ENCODE data around the gene AIF1L. TPM values are rescaled to one million over a fixed set of nuclear protein-coding genes. Genes with fewer than 3 reads are reported as not detected.

AIF1L gene
- polyA plus RNA-seq, 4 donors, result 0.45 to 9.3 (median 4.4) TPM

DNA sequence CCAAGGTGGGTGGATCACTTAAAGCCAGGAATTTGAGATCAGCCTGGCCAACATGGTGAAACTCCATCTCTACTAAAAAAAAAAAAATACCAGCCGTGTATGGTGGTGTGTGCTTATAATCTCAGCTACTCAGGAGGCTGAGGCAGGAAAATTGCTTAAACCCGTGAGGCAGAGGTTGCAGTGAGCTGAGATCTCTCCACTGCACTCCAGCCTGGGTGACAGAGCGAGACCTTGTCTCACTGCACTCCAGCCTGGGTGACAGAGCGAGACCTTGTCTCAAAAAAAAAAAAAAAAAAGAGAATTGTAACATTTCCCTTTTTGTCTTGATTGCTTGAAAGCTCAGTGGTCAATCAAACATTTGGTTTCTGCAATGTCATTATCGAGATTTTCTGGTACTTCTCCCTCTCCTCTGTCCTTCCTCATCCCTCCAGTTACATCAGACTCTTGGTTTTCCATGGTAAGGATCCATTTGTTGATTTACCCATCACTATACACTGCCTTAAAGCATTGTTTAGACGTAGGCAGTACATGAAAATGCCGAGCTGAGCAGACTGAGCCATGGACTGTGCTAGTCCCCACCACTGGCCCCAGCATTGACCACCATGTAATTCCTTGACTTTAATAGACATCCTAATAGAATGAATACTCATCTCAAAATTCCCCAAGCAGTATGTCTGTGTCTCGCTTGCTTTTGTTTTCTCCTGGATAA lies 11.5 kb upstream of the AIF1L start:
- Histone ChIP-seq H3K27me3 (ENCODE audit: control insufficient read depth in 3 of 3, insufficient read depth in 3 of 3, low read length in 3 of 3) (peaks cover 0 to 3% (median 0%) of the 10 kb centered on the region in 3 donors), H3K27ac (ENCODE audit: low read depth in 1 of 3, low read length in 2 of 3) (no peak overlapping the region), H3K4me3 (ENCODE audit: low read depth in 1 of 3, low read length in 3 of 3) (no peak overlapping the region), H3K4me1 (ENCODE audit: control insufficient read depth in 3 of 3, insufficient read depth in 2 of 3, low read depth in 1 of 3, low read length in 2 of 3) (no peaks in the 10 kb centered on the region), H3K9me3 (ENCODE audit: control insufficient read depth in 2 of 2, insufficient read depth in 1 of 2, low read depth in 1 of 2, low read length in 1 of 2) (no peaks in the 10 kb centered on the region), H3K36me3 (ENCODE audit: control insufficient read depth in 3 of 3, insufficient read depth in 2 of 3, low read depth in 1 of 3, low read length in 3 of 3) (no peaks in the 10 kb centered on the region)
- FAIRE-seq (no peak), DNase-seq (no peak)
- 67 to 76% (median 70%) methylated on average over 8 of the region's 8 CpGs for WGBS, 3 donors

DNA sequence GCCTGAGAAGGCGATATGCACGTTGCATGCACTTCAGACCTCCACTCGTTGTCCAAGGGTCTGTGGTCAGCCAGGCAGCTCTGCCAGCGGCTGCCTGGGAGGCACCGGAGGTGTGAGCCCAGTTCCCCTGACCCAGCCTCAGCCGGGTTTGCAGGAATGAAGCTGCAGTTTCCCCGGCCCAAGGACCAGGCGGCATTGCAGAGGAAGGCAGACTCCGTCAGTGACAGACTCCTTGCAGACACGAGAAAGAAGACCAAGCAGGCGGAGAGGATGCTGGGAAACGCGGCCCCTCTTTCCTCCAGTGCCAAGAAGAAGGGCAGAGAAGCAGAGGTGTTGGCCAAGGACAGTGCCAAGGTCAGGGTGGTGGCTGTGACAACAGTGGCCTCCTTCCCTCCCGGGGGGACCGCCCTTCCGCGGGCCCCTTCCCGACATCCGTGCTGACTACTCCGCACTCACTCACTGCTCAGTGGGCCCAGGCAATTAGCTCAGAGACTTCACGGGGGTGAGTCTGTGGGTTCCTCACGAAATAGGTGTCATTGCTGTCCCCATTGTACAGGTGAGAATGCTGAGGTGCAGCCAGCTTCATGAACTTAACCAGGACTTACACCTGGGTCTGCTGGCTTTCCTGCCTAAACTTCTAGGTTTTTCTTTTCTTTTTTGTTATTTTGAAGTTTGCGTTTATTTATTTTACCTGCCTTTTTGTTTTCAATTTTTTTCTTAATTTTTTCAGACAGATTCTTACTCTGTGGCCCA lies 10.8 kb upstream of the AIF1L start:
- Histone ChIP-seq H3K9me3 (ENCODE audit: control insufficient read depth in 2 of 2, insufficient read depth in 1 of 2, low read depth in 1 of 2, low read length in 1 of 2) (no peaks in the 10 kb centered on the region), H3K27me3 (ENCODE audit: control insufficient read depth in 3 of 3, insufficient read depth in 3 of 3, low read length in 3 of 3) (peaks cover 0 to 3% (median 0%) of the 10 kb centered on the region in 3 donors), H3K4me3 (ENCODE audit: low read depth in 1 of 3, low read length in 3 of 3) (no peak overlapping the region), H3K4me1 (ENCODE audit: control insufficient read depth in 3 of 3, insufficient read depth in 2 of 3, low read depth in 1 of 3, low read length in 2 of 3) (no peaks in the 10 kb centered on the region), H3K36me3 (ENCODE audit: control insufficient read depth in 3 of 3, insufficient read depth in 2 of 3, low read depth in 1 of 3, low read length in 3 of 3) (no peaks in the 10 kb centered on the region), H3K27ac (ENCODE audit: low read depth in 1 of 3, low read length in 2 of 3) (no peak overlapping the region)
- FAIRE-seq, result no peak
- 75 to 80% (median 79%) methylated on average over 23 of the region's 23 CpGs for WGBS, 3 donors
- no peak for DNase-seq

DNA sequence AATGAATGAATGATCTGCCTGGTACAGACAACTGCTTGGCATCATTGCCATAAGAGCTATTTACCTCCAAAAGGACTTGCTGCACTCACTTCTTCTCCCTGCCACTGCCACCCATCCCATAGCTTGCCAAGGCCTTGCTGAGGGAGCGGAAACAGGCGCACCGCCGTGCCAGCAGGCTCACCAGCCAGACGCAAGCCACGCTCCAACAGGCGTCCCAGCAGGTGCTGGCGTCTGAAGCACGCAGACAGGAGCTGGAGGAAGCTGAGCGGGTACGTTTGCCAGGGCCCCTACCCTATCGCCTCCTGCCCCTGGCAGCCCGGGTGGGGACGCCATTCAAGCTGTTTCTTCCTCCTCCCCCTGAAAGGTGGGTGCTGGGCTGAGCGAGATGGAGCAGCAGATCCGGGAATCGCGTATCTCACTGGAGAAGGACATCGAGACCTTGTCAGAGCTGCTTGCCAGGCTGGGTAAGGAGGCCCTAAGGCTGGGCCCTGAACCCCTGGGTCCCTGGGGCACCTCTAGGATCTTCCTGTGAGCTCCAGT lies 8.9 kb upstream of the AIF1L start:
- Histone ChIP-seq H3K27ac (ENCODE audit: low read depth in 1 of 3, low read length in 2 of 3) (no peak overlapping the region), H3K27me3 (ENCODE audit: control insufficient read depth in 3 of 3, insufficient read depth in 3 of 3, low read length in 3 of 3) (peaks cover 0 to 3% (median 0%) of the 10 kb centered on the region in 3 donors), H3K9me3 (ENCODE audit: control insufficient read depth in 2 of 2, insufficient read depth in 1 of 2, low read depth in 1 of 2, low read length in 1 of 2) (no peaks in the 10 kb centered on the region), H3K4me1 (ENCODE audit: control insufficient read depth in 3 of 3, insufficient read depth in 2 of 3, low read depth in 1 of 3, low read length in 2 of 3) (no peaks in the 10 kb centered on the region), H3K4me3 (ENCODE audit: low read depth in 1 of 3, low read length in 3 of 3) (no peak overlapping the region), H3K36me3 (ENCODE audit: control insufficient read depth in 3 of 3, insufficient read depth in 2 of 3, low read depth in 1 of 3, low read length in 3 of 3) (no peaks in the 10 kb centered on the region)
- DNase-seq (no peak), FAIRE-seq (no peak)
- 86 to 87% (median 87%) methylated on average over 14 to 19 of the region's 19 CpGs for WGBS, 3 donors

DNA sequence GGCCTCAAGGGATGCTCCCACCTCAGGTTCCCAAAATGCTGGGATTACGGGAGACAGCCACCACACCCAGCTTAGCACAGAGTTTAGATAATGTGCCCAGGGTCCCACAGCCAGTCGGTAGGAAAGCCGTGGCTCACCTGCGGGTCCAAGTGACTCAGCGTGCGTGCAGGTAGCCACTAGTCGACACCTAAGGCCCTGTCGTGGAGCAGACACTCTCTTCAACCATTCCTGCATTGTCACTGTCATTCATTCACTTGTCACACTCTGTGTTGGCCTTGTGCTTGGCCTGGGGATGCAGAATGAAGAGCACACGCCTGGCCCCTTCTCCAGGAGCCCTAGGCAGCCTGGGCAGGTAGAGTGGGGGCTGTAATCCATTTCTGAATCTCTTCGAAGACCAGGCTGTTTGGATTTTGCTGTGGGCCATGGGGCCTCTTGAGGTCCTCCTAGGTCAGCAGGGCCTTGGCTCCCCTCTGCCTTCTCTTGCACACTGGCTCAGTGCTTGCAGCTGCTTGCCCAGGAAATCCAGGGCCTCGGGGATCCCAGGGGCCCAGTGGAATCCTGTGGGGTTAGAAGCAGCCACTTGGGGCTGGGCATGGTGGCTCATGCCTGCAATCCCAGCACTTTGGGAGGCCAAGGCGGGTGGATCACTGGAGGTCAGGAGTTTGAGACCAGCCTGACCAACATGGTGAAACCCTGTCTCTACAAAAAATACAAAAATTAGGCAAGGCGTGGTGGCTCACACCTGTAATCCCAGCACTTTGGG lies 6.1 kb upstream of the AIF1L start:
- no peaks in the 10 kb centered on the region for H3K36me3 ChIP-seq (ENCODE audit: control insufficient read depth in 3 of 3, insufficient read depth in 2 of 3, low read depth in 1 of 3, low read length in 3 of 3)
- peaks cover 0 to 19% (median 9%) of the 10 kb centered on the region in 3 donors for H3K27me3 ChIP-seq (ENCODE audit: control insufficient read depth in 3 of 3, insufficient read depth in 3 of 3, low read length in 3 of 3)
- no peaks in the 10 kb centered on the region for H3K9me3 ChIP-seq (ENCODE audit: control insufficient read depth in 2 of 2, insufficient read depth in 1 of 2, low read depth in 1 of 2, low read length in 1 of 2)
- DNase-seq (no peak), FAIRE-seq (no peak)
- no peak overlapping the region for H3K27ac ChIP-seq (ENCODE audit: low read depth in 1 of 3, low read length in 2 of 3)
- WGBS, 3 donors, result 82 to 89% (median 83%) methylated on average over 13 of the region's 13 CpGs
- H3K4me1 ChIP-seq (ENCODE audit: control insufficient read depth in 3 of 3, insufficient read depth in 2 of 3, low read depth in 1 of 3, low read length in 2 of 3), result no peaks in the 10 kb centered on the region
- H3K4me3 ChIP-seq (ENCODE audit: low read depth in 1 of 3, low read length in 3 of 3), result no peak overlapping the region

DNA sequence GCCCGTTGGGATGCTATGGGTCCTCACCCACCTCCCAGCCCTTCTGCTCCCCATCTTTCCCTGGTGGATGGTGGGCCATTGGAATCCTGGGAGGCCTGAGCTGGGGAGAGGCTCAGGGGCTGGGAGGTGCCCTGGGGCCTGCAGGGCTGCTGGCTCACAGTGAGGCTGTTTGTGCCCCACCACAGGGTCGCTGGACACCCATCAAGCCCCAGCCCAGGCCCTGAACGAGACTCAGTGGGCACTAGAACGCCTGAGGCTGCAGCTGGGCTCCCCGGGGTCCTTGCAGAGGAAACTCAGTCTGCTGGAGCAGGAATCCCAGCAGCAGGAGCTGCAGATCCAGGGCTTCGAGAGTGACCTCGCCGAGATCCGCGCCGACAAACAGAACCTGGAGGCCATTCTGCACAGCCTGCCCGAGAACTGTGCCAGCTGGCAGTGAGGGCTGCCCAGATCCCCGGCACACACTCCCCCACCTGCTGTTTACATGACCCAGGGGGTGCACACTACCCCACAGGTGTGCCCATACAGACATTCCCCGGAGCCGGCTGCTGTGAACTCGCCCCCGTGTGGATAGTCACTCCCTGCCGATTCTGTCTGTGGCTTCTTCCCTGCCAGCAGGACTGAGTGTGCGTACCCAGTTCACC lies 4.9 kb upstream of the AIF1L start:
- no peak for FAIRE-seq
- Histone ChIP-seq H3K4me1 (ENCODE audit: control insufficient read depth in 3 of 3, insufficient read depth in 2 of 3, low read depth in 1 of 3, low read length in 2 of 3) (no peaks in the 10 kb centered on the region), H3K36me3 (ENCODE audit: control insufficient read depth in 3 of 3, insufficient read depth in 2 of 3, low read depth in 1 of 3, low read length in 3 of 3) (no peaks in the 10 kb centered on the region), H3K27me3 (ENCODE audit: control insufficient read depth in 3 of 3, insufficient read depth in 3 of 3, low read length in 3 of 3) (peaks cover 0 to 28% (median 12%) of the 10 kb centered on the region in 3 donors), H3K27ac (ENCODE audit: low read depth in 1 of 3, low read length in 2 of 3) (no peak overlapping the region), H3K9me3 (ENCODE audit: control insufficient read depth in 2 of 2, insufficient read depth in 1 of 2, low read depth in 1 of 2, low read length in 1 of 2) (no peaks in the 10 kb centered on the region), H3K4me3 (ENCODE audit: low read depth in 1 of 3, low read length in 3 of 3) (no peak overlapping the region)
- DNase-seq, result no peak
- WGBS, 3 donors, result 76 to 85% (median 82%) methylated on average over 18 to 19 of the region's 19 CpGs

GRCh38 chr9:131092030-131092429 lies 4.3 kb upstream of the AIF1L start:
- H3K36me3 ChIP-seq (ENCODE audit: control insufficient read depth in 3 of 3, insufficient read depth in 2 of 3, low read depth in 1 of 3, low read length in 3 of 3), result no peaks in the 10 kb centered on the region
- no peaks in the 10 kb centered on the region for H3K9me3 ChIP-seq (ENCODE audit: control insufficient read depth in 2 of 2, insufficient read depth in 1 of 2, low read depth in 1 of 2, low read length in 1 of 2)
- H3K27me3 ChIP-seq (ENCODE audit: control insufficient read depth in 3 of 3, insufficient read depth in 3 of 3, low read length in 3 of 3), result peaks cover 0 to 33% (median 17%) of the 10 kb centered on the region in 3 donors
- DNase-seq (no peak), FAIRE-seq (no peak)
- H3K27ac ChIP-seq (ENCODE audit: low read depth in 1 of 3, low read length in 2 of 3), result no peak overlapping the region
- H3K4me1 ChIP-seq (ENCODE audit: control insufficient read depth in 3 of 3, insufficient read depth in 2 of 3, low read depth in 1 of 3, low read length in 2 of 3), result no peaks in the 10 kb centered on the region
- no peak overlapping the region for H3K4me3 ChIP-seq (ENCODE audit: low read depth in 1 of 3, low read length in 3 of 3)
- WGBS, 3 donors, result 76 to 83% (median 79%) methylated on average over 6 of the region's 6 CpGs

- Histone ChIP-seq H3K36me3 (ENCODE audit: control insufficient read depth in 3 of 3, insufficient read depth in 2 of 3, low read depth in 1 of 3, low read length in 3 of 3) (no peaks in the 10 kb centered on the region), H3K27me3 (ENCODE audit: control insufficient read depth in 3 of 3, insufficient read depth in 3 of 3, low read length in 3 of 3) (peaks cover 0 to 41% (median 18%) of the 10 kb centered on the region in 3 donors), H3K4me3 (ENCODE audit: low read depth in 1 of 3, low read length in 3 of 3) (no peak overlapping the region), H3K9me3 (ENCODE audit: control insufficient read depth in 2 of 2, insufficient read depth in 1 of 2, low read depth in 1 of 2, low read length in 1 of 2) (no peaks in the 10 kb centered on the region), H3K27ac (ENCODE audit: low read depth in 1 of 3, low read length in 2 of 3) (no peak overlapping the region), H3K4me1 (ENCODE audit: control insufficient read depth in 3 of 3, insufficient read depth in 2 of 3, low read depth in 1 of 3, low read length in 2 of 3) (no peaks in the 10 kb centered on the region)
- no peak for DNase-seq
- 75 to 78% (median 77%) methylated on average over 23 to 24 of the region's 24 CpGs for WGBS, 3 donors
- no peak for FAIRE-seq
Observed at GRCh38 chr9:131092548-131093440, 3.5 kb upstream of the AIF1L start.

Data from small intestine (tissue), 7 donors.